K562 (cell line): ENCODE results near the gene CREB3L4. TPM values are rescaled to one million over a fixed set of nuclear protein-coding genes. Genes with fewer than 3 reads are reported as not detected.
A peak's percentile ranks its signal among the peaks of the same experiment; 100 is the strongest.

Experiments
- ATF7 ChIP-seq: fragments of 450-650 bp; IDR thresholded peaks from 2 replicates; pipeline ENCODE4 v1.7.1; 2014; ENCODE audit warnings: mild to moderate bottlenecking, moderate library complexity
- CTBP1 ChIP-seq: fragments of 450-650 bp; IDR thresholded peaks from 2 replicates; pipeline ENCODE4 v1.6.1; 2016; ENCODE audit warnings: borderline replicate concordance
- ETV1 ChIP-seq: fragments of 450-650 bp; conservative IDR thresholded peaks from 2 replicates; pipeline ENCODE4 v1.6.1; 2016; ENCODE audit warnings: missing genetic modification characterization, control low read depth, low read depth, missing compliant biosample characterization
- FIP1L1 ChIP-seq: fragments of 200-400 bp; formaldehyde crosslinking; IDR thresholded peaks from 2 replicates; pipeline ENCODE4 v1.6.1; 2018; ENCODE audit warnings: mild to moderate bottlenecking, low read depth, low read length; ENCODE audit not compliant: poor library complexity, severe bottlenecking
- HNRNPLL ChIP-seq: fragments of 200-400 bp; formaldehyde crosslinking; IDR thresholded peaks from 2 replicates; pipeline ENCODE4 v1.6.1; 2017; ENCODE audit warnings: low read length, low read depth, mild to moderate bottlenecking; ENCODE audit not compliant: poor library complexity, severe bottlenecking
- NFE2 ChIP-seq: IDR thresholded peaks from 2 replicates; pipeline ENCODE4 v1.6.1; 2014; ENCODE audit warnings: antibody characterized with exemption, low read depth
- NRF1 ChIP-seq, 2 experiments: fragments of 450-650 bp; IDR thresholded peaks in 1 of 2; conservative IDR thresholded peaks in 1 of 2; 2 replicates each; pipeline ENCODE4 v1.6.1; 2014; ENCODE audit warnings: mild to moderate bottlenecking in 2 of 2
- POLR2B ChIP-seq: fragments of 450-650 bp; IDR thresholded peaks from 2 replicates; pipeline ENCODE4 v1.6.1; 2018; ENCODE audit warnings: low read depth; ENCODE audit not compliant: partially characterized antibody
- RB1 ChIP-seq: fragments of 450-650 bp; IDR thresholded peaks from 2 replicates; pipeline ENCODE4 v1.6.1; 2017; ENCODE audit warnings: low read depth, mild to moderate bottlenecking
- RCOR1 ChIP-seq, 2 experiments: IDR thresholded peaks; 2 replicates each; pipeline ENCODE4 v1.6.1; 2012; ENCODE audit warnings: low read depth in 2 of 2, low read length in 2 of 2, borderline replicate concordance in 1 of 2, improper control_type of control experiment in 1 of 2
- TAF1 ChIP-seq: IDR thresholded peaks from 2 replicates; pipeline ENCODE4 v1.6.1; 2011; ENCODE audit warnings: mild to moderate bottlenecking, low read length, moderate library complexity; ENCODE audit not compliant: insufficient read depth, control insufficient read depth, severe bottlenecking; ENCODE audit errors: extremely low read depth
- TEAD4 ChIP-seq, 2 experiments: sonication (generic) in 1 of 2; formaldehyde crosslinking in 1 of 2; IDR thresholded peaks; 2 replicates each; pipeline versions ENCODE4 v1.6.1 to v1.8.0; 2012 to 2022; ENCODE audit warnings: borderline replicate concordance in 1 of 2, inconsistent platforms in 1 of 2, low read length in 1 of 2, mild to moderate bottlenecking in 1 of 2, missing genetic modification reagents in 1 of 2
- ZNF766 ChIP-seq: fragments of 200-800 bp; sonication (Bioruptor generic); conservative IDR thresholded peaks from 2 replicates; pipeline ENCODE4 v1.6.1; 2016; ENCODE audit warnings: missing genetic modification characterization, missing compliant biosample characterization
- polyA plus RNA-seq, 8 experiments: library from polyadenylated mRNA; depleted of rRNA in 4 of 8; stranded (reverse) in 5 of 8; unstranded in 3 of 8; fragments of >200 nt; fragmentation: Nextera tagmentation in 2 of 8; fragmentation: Illumina TruSeq in 1 of 8; extraction: Ambion mirVana in 2 of 8; extraction: Trizol in 1 of 8; gene quantifications; 2 replicates each; pipeline versions ENCODE4 v1.2.1 to v1.2.3, GENCODE V29; 2011 to 2014; ENCODE audit warnings: inconsistent platforms in 1 of 8, missing spikeins in 1 of 8
- total RNA-seq, 7 experiments: library from RNA; depleted of rRNA in 6 of 7; stranded (reverse); fragments of >200 nt in 6 of 7; fragmentation: Illumina TruSeq in 2 of 7; extraction: Trizol in 2 of 7; gene quantifications; 2 replicates each; pipeline versions ENCODE4 v1.2.1 to v1.2.3, GENCODE V29; 2011 to 2021; ENCODE audit warnings: low replicate concordance in 1 of 7
- TF ChIP-seq, protein P1 (sequence below): sonication (generic); formaldehyde crosslinking; IDR thresholded peaks from 2 replicates; pipeline ENCODE4 v1.8.1; 2022; ENCODE audit warnings: missing genetic modification reagents
- TF ChIP-seq, protein P2 (sequence below): fragments of 150-350 bp; IDR thresholded peaks from 2 replicates; pipeline ENCODE4 v1.6.1; 2014; ENCODE audit warnings: low read depth, mild to moderate bottlenecking, low read length, borderline replicate concordance
- TF ChIP-seq, protein P3 (sequence below): sonication (generic); formaldehyde crosslinking; IDR thresholded peaks from 2 replicates; pipeline ENCODE4 v1.8.1; 2023; ENCODE audit warnings: mild to moderate bottlenecking, missing genetic modification reagents, moderate library complexity
- TF ChIP-seq, protein P4 (sequence below): sonication (generic); formaldehyde crosslinking; IDR thresholded peaks from 2 replicates; pipeline ENCODE4 v1.8.0; 2022; ENCODE audit warnings: missing genetic modification reagents, mild to moderate bottlenecking, borderline replicate concordance

Gene CREB3L4
- total and polyA plus RNA-seq, 9 of the 15 experiments (the other 6 are each of a cell fraction or from before 2014, with no cell fraction given), result 9.9 to 18.6 (median 13.9) TPM

DNA sequence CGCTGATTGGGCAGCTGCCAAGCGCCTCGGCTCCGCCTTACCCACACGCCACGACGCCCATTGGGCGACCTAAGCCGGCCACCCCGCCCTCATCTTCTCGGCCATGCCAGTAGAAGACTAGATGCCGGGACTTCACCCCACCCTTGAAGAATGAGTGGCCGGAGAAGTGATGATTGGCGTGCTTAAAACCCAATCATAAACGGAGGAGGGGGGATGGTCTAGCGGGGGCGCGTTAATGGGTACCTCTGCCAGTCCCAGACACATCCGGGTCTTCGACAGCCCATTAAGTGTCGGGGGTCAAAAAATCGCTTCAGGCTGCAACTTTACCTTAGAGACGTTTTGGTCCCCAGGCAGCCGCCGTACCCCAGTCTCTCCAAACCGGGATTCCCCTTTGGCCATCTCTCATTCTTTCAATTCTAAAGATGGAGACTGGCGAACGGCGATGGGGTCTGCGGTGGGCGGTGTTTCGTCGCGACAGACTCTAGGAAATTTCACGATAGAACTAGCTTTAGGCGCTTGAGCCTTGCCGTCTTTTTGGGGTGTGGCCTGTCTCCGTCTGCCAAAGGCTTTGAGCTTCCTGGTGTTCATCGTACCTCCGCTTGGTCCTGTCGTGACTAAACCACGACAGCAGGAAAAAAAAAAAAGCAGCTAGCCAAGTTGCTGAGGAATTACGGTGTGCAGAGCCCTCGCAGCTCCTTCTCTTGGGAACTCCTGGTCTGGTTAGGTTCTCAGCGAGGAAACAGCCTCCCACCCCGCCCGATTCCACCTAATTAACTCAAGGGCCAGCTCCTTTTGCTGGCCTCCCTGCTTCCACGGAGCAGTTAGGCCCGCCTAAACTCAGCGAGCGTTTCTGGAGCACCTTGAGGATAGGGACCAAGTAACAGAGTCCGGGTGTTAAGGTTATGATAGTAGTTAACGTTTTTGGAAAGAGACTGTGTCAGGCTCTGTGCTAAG lies 44.5 kb upstream of the CREB3L4 start, which contains the start of gene GATAD2B (continued):
- TF ChIP-seq HNRNPLL (peak; percentile 19), ZNF766 (CRISPR knock-in tag) (0 out of 2 replicates have a peak, but pooled peaks have one; percentile 32), RB1 (peak; percentile 24; the same call in 1 of the 2 replicates), ATF7 (peak; percentile 69), TAF1 (peak; percentile 59), CTBP1 (peak; percentile 64; the same call in 1 of the 2 replicates), NFE2 (peak; percentile 6; the same call in 1 of the 2 replicates), NRF1 (conservative IDR thresholded peaks at IDR 0.05 in 1 of 2, IDR thresholded peaks at IDR 0.05 in 1 of 2) (peak; percentile 64 to 66; a peak in 3 of 4 replicates), FIP1L1 (no peak), TEAD4 (IDR thresholded peaks at IDR 0.05; ENCODE audit: low read length) (peak; percentile 22; the same call in 1 of the 2 replicates), TEAD4 (CRISPR knock-in tag; IDR thresholded peaks at IDR 0.05; ENCODE audit: borderline replicate concordance) (no peak), ETV1 (tag) (no peak; the same call in 1 of the 2 replicates), RCOR1 (IDR thresholded peaks at IDR 0.05; ENCODE audit: borderline replicate concordance in 1 of 2, low read depth in 2 of 2, low read length in 2 of 2) (0 out of 4 replicates have a peak, but pooled peaks of 1 of the 2 experiments have one; percentile 2), POLR2B (peak; percentile 43)
- TF ChIP-seq, protein P1, sequence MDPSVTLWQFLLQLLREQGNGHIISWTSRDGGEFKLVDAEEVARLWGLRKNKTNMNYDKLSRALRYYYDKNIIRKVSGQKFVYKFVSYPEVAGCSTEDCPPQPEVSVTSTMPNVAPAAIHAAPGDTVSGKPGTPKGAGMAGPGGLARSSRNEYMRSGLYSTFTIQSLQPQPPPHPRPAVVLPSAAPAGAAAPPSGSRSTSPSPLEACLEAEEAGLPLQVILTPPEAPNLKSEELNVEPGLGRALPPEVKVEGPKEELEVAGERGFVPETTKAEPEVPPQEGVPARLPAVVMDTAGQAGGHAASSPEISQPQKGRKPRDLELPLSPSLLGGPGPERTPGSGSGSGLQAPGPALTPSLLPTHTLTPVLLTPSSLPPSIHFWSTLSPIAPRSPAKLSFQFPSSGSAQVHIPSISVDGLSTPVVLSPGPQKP (CRISPR knock-in tag), result no peak
- TF ChIP-seq, protein P2, sequence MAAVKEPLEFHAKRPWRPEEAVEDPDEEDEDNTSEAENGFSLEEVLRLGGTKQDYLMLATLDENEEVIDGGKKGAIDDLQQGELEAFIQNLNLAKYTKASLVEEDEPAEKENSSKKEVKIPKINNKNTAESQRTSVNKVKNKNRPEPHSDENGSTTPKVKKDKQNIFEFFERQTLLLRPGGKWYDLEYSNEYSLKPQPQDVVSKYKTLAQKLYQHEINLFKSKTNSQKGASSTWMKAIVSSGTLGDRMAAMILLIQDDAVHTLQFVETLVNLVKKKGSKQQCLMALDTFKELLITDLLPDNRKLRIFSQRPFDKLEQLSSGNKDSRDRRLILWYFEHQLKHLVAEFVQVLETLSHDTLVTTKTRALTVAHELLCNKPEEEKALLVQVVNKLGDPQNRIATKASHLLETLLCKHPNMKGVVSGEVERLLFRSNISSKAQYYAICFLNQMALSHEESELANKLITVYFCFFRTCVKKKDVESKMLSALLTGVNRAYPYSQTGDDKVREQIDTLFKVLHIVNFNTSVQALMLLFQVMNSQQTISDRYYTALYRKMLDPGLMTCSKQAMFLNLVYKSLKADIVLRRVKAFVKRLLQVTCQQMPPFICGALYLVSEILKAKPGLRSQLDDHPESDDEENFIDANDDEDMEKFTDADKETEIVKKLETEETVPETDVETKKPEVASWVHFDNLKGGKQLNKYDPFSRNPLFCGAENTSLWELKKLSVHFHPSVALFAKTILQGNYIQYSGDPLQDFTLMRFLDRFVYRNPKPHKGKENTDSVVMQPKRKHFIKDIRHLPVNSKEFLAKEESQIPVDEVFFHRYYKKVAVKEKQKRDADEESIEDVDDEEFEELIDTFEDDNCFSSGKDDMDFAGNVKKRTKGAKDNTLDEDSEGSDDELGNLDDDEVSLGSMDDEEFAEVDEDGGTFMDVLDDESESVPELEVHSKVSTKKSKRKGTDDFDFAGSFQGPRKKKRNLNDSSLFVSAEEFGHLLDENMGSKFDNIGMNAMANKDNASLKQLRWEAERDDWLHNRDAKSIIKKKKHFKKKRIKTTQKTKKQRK, result peak; percentile 86
- TF ChIP-seq, protein P3, sequence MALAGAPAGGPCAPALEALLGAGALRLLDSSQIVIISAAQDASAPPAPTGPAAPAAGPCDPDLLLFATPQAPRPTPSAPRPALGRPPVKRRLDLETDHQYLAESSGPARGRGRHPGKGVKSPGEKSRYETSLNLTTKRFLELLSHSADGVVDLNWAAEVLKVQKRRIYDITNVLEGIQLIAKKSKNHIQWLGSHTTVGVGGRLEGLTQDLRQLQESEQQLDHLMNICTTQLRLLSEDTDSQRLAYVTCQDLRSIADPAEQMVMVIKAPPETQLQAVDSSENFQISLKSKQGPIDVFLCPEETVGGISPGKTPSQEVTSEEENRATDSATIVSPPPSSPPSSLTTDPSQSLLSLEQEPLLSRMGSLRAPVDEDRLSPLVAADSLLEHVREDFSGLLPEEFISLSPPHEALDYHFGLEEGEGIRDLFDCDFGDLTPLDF (CRISPR knock-in tag), result peak; percentile 69
- TF ChIP-seq, protein P4, sequence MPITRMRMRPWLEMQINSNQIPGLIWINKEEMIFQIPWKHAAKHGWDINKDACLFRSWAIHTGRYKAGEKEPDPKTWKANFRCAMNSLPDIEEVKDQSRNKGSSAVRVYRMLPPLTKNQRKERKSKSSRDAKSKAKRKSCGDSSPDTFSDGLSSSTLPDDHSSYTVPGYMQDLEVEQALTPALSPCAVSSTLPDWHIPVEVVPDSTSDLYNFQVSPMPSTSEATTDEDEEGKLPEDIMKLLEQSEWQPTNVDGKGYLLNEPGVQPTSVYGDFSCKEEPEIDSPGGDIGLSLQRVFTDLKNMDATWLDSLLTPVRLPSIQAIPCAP (CRISPR knock-in tag), result no peak
